Measurements from ENCODE around the gene PTPRK. TPM values are rescaled to one million over a fixed set of nuclear protein-coding genes. Genes with fewer than 3 reads are reported as not detected.

The PTPRK gene
- total and polyA plus RNA-seq, 9 of the 15 experiments (the other 6 are each of a cell fraction or from before 2014, with no cell fraction given) = 0.04 to 0.51 TPM; not detected in 7

DNA sequence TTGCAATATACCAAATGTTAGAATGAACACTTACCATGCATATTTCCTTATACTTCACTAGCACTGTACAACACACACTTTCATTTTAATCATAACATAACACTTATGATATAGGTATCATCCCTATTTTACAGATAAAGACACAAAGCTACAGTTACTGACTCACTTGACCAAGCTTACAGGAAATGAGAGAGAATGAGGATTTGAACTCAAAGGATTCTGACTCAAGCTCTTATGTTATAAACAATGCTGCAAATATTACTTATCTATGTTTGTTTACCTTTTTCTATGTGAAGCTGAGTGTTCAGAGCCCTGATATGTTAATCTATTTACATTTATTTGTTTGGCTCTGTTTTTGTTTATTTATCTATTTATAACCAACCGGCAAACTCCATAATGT is 245.4 kb downstream of the PTPRK start:
- no peak overlapping the region for H3K4me3 ChIP-seq
- H3K27me3 ChIP-seq (ENCODE audit: control insufficient read depth in 2 of 2, insufficient read depth in 2 of 2, low read length in 2 of 2) = no peaks in the 10 kb centered on the region
- in situ Hi-C loops (cut with MboI) (no loop called here), intact Hi-C loops (cut with micrococcal nuclease) (no loop called here)
- H3K27ac ChIP-seq (ENCODE audit: extremely low read depth, low read depth, low read length) = no peak overlapping the region
- H3K9me3 ChIP-seq (replicated peaks; ENCODE audit: control insufficient read depth, insufficient read depth, low read depth, low read length) = no peaks in the 10 kb centered on the region
- WGBS (ENCODE audit: insufficient coverage, low coverage, missing lambda C conversion rate) = 0% methylated on average over 1 of the region's 1 CpG
- H3K4me2 ChIP-seq (ENCODE audit: insufficient read depth, low read length) = no peak overlapping the region
- DNase-seq (ENCODE audit: extremely low read depth in 1 of 4, low spot score in 3 of 4) (no peak), ATAC-seq (no peak), FAIRE-seq (no peak)
- CTCF ChIA-PET (ENCODE audit: low intra/inter-chr PET ratio) = no interaction called here
- no peak for TF ChIP-seq NCOR1 (IDR thresholded peaks at IDR 0.05)
- no peak for TF ChIP-seq RB1 (IDR thresholded peaks at IDR 0.05; ENCODE audit: low read depth)
- no peak for TF ChIP-seq PYGO2 (tag; IDR thresholded peaks at IDR 0.05)
- TF ChIP-seq HDGF (IDR thresholded peaks at IDR 0.05) = no peak
- no peak for TF ChIP-seq RHOXF2B (CRISPR knock-in tag; conservative IDR thresholded peaks at IDR 0.05)
- TF ChIP-seq ZNF324 (CRISPR knock-in tag; IDR thresholded peaks at IDR 0.05) = no peak
- TF ChIP-seq FOXK1 (CRISPR knock-in tag; IDR thresholded peaks at IDR 0.05; ENCODE audit: borderline replicate concordance) = no peak
- no peak for TF ChIP-seq ARHGAP35 (IDR thresholded peaks at IDR 0.05; ENCODE audit: partially characterized antibody)
- TF ChIP-seq PTBP1 (IDR thresholded peaks at IDR 0.05; ENCODE audit: low read depth, low read length) = no peak
- no peak for TF ChIP-seq XRCC4 (IDR thresholded peaks at IDR 0.05; ENCODE audit: extremely low read depth, insufficient read depth, insufficient read length)
- no peak for TF ChIP-seq TCF7 (IDR thresholded peaks at IDR 0.05; ENCODE audit: borderline replicate concordance)
- no peak for TF ChIP-seq ZNF143 (CRISPR knock-in tag; IDR thresholded peaks at IDR 0.05)
- TF ChIP-seq, protein P1, sequence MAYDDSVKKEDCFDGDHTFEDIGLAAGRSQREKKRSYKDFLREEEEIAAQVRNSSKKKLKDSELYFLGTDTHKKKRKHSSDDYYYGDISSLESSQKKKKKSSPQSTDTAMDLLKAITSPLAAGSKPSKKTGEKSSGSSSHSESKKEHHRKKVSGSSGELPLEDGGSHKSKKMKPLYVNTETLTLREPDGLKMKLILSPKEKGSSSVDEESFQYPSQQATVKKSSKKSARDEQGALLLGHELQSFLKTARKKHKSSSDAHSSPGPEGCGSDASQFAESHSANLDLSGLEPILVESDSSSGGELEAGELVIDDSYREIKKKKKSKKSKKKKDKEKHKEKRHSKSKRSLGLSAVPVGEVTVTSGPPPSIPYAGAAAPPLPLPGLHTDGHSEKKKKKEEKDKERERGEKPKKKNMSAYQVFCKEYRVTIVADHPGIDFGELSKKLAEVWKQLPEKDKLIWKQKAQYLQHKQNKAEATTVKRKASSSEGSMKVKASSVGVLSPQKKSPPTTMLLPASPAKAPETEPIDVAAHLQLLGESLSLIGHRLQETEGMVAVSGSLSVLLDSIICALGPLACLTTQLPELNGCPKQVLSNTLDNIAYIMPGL (CRISPR knock-in tag; IDR thresholded peaks at IDR 0.05) = no peak
- no peak for TF ChIP-seq MAFF (IDR thresholded peaks at IDR 0.05; ENCODE audit: low read length)
- TF ChIP-seq JUND (IDR thresholded peaks at IDR 0.05; ENCODE audit: borderline replicate concordance, low read depth, low read length) = no peak
- no peak for TF ChIP-seq JUND (tag; IDR thresholded peaks at IDR 0.05; ENCODE audit: borderline replicate concordance, low read depth, low read length)
- TF ChIP-seq, protein P2, sequence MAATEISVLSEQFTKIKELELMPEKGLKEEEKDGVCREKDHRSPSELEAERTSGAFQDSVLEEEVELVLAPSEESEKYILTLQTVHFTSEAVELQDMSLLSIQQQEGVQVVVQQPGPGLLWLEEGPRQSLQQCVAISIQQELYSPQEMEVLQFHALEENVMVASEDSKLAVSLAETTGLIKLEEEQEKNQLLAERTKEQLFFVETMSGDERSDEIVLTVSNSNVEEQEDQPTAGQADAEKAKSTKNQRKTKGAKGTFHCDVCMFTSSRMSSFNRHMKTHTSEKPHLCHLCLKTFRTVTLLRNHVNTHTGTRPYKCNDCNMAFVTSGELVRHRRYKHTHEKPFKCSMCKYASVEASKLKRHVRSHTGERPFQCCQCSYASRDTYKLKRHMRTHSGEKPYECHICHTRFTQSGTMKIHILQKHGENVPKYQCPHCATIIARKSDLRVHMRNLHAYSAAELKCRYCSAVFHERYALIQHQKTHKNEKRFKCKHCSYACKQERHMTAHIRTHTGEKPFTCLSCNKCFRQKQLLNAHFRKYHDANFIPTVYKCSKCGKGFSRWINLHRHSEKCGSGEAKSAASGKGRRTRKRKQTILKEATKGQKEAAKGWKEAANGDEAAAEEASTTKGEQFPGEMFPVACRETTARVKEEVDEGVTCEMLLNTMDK (IDR thresholded peaks at IDR 0.05; ENCODE audit: borderline replicate concordance, insufficient read depth, low read depth, low read length, poor library complexity, severe bottlenecking) = no peak
- TF ChIP-seq MAFG (tag; conservative IDR thresholded peaks at IDR 0.05) = no peak
- TF ChIP-seq MCM3 (IDR thresholded peaks at IDR 0.05) = no peak
- no peak for TF ChIP-seq POLR2AphosphoS2 (IDR thresholded peaks at IDR 0.05; ENCODE audit: low read length)
- TF ChIP-seq, protein P3, sequence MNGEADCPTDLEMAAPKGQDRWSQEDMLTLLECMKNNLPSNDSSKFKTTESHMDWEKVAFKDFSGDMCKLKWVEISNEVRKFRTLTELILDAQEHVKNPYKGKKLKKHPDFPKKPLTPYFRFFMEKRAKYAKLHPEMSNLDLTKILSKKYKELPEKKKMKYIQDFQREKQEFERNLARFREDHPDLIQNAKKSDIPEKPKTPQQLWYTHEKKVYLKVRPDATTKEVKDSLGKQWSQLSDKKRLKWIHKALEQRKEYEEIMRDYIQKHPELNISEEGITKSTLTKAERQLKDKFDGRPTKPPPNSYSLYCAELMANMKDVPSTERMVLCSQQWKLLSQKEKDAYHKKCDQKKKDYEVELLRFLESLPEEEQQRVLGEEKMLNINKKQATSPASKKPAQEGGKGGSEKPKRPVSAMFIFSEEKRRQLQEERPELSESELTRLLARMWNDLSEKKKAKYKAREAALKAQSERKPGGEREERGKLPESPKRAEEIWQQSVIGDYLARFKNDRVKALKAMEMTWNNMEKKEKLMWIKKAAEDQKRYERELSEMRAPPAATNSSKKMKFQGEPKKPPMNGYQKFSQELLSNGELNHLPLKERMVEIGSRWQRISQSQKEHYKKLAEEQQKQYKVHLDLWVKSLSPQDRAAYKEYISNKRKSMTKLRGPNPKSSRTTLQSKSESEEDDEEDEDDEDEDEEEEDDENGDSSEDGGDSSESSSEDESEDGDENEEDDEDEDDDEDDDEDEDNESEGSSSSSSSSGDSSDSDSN (IDR thresholded peaks at IDR 0.05; ENCODE audit: borderline replicate concordance in 1 of 2, low read depth in 2 of 2, low read length in 2 of 2) = no peak
- H3K9ac ChIP-seq (ENCODE audit: insufficient read depth in 1 of 2, low read depth in 2 of 2, low read length in 2 of 2) = no peak overlapping the region
- no TSS peak for BruUV-seq (replicated peaks)
- POLR2A ChIA-PET = no interaction called here
- no peaks in the 10 kb centered on the region for H4K20me1 ChIP-seq (replicated peaks; ENCODE audit: control insufficient read depth, insufficient read depth, low read length)
- no peaks in the 10 kb centered on the region for H3K36me3 ChIP-seq (ENCODE audit: control insufficient read depth, insufficient read depth, low read length)
- H3K4me1 ChIP-seq (replicated peaks in 1 of 2; ENCODE audit: control insufficient read depth in 2 of 2, insufficient read depth in 2 of 2, low read length in 2 of 2) = no peaks in the 10 kb centered on the region
- H2AFZ ChIP-seq (ENCODE audit: low read depth, low read length) = no peak overlapping the region
- no peaks in the 10 kb centered on the region for H3K79me2 ChIP-seq (ENCODE audit: control insufficient read depth, insufficient read depth, low read length)
- no peaks in the 10 kb centered on the region for H3K9me1 ChIP-seq (ENCODE audit: control insufficient read depth, insufficient read depth, low read length)

Data from K562 (cell line).